ENCODE measurements around the gene FAM72A.

Gene FAM72A

DNA sequence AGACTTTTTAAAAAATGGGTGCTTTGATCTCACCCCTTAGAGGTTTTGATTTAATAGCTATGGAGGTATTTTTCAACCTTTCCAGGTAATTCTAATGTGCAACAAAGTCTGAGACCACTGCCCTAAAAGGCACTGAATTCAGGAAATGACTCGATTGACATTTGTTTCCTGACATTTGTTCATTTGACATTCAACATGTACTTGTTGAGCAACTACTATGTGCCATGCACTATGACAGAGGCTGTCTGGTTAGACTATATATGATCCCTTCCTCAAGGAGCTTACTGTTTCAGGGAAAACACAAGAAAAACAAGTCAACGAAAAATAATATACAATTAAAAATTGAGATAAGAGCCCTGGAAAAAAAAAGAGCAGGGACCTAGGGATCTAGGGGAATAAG lies 59.9 kb downstream of the FAM72A start:
- no peak overlapping the region for H3K4me3 ChIP-seq (ENCODE audit: low read depth, low read length)
- DNase-seq (ENCODE audit: low read depth), result no peak
- TF ChIP-seq, protein P1, sequence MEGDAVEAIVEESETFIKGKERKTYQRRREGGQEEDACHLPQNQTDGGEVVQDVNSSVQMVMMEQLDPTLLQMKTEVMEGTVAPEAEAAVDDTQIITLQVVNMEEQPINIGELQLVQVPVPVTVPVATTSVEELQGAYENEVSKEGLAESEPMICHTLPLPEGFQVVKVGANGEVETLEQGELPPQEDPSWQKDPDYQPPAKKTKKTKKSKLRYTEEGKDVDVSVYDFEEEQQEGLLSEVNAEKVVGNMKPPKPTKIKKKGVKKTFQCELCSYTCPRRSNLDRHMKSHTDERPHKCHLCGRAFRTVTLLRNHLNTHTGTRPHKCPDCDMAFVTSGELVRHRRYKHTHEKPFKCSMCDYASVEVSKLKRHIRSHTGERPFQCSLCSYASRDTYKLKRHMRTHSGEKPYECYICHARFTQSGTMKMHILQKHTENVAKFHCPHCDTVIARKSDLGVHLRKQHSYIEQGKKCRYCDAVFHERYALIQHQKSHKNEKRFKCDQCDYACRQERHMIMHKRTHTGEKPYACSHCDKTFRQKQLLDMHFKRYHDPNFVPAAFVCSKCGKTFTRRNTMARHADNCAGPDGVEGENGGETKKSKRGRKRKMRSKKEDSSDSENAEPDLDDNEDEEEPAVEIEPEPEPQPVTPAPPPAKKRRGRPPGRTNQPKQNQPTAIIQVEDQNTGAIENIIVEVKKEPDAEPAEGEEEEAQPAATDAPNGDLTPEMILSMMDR (IDR thresholded peaks at IDR 0.05; ENCODE audit: low read depth, low read length), result no peak
- TF ChIP-seq MYC (IDR thresholded peaks at IDR 0.05; ENCODE audit: low read depth, low read length) (no peak), POLR2A (IDR thresholded peaks at IDR 0.05; ENCODE audit: extremely low read depth, insufficient read length) (no peak)
- TF ChIP-seq, protein P2, sequence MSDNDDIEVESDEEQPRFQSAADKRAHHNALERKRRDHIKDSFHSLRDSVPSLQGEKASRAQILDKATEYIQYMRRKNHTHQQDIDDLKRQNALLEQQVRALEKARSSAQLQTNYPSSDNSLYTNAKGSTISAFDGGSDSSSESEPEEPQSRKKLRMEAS (IDR thresholded peaks at IDR 0.05; ENCODE audit: low read depth, low read length), result no peak

DNA sequence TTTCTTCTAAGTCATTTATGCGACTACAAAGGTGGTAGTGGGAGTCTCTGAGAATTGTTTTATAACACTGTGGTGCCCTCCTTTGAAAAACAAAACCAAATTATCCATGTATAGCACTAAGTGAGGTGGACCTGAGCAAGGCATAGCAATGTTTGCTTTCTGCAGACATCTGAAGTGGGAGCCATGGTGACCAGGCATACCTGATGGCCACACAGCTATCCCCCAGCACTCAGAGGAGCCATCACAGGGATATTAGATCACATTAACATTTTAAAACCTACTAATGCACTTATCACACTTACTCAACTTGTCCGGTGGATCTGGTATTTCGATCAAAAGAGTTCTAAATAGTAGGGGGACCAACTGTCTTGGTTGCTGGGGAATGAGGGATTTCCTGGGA lies 60.6 kb downstream of the FAM72A start:
- H3K4me3 ChIP-seq (ENCODE audit: low read depth, low read length), result no peak overlapping the region
- no peak for DNase-seq (ENCODE audit: low read depth)
- no peak for TF ChIP-seq POLR2A (IDR thresholded peaks at IDR 0.05; ENCODE audit: extremely low read depth, insufficient read length)
- TF ChIP-seq, protein P2 (IDR thresholded peaks at IDR 0.05; ENCODE audit: low read depth, low read length), result no peak
- no peak for TF ChIP-seq MYC (IDR thresholded peaks at IDR 0.05; ENCODE audit: low read depth, low read length)
- TF ChIP-seq, protein P1 (IDR thresholded peaks at IDR 0.05; ENCODE audit: low read depth, low read length), result no peak

DNA sequence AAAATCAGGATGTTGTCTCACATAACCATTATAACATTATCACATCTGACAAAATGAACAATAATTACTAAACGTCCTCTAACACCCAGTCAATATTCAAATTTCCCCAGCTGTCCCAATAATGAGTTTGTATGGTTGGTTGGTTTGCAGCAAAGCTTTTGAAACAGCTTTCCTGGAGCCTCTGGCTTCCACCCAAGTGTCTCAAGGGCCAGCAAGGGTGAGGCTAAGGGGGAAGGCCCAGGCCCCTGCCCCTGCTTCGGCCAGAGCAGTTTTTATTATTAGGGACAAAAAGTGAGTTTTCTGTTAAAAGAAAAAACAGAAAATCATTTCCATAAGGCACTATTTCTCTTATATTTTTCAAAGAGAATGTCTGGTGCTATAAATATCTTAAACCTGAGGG lies 66.4 kb downstream of the FAM72A start:
- H3K4me3 ChIP-seq (ENCODE audit: low read depth, low read length), result no peak overlapping the region
- no peak for DNase-seq (ENCODE audit: low read depth)
- TF ChIP-seq MYC (IDR thresholded peaks at IDR 0.05; ENCODE audit: low read depth, low read length) (no peak), POLR2A (IDR thresholded peaks at IDR 0.05; ENCODE audit: extremely low read depth, insufficient read length) (no peak)
- TF ChIP-seq, protein P1 (IDR thresholded peaks at IDR 0.05; ENCODE audit: low read depth, low read length), result no peak
- TF ChIP-seq, protein P2 (IDR thresholded peaks at IDR 0.05; ENCODE audit: low read depth, low read length), result no peak

Measured in NB4 (cell line).